IMR-90 (cell line): ENCODE measurements around the gene GRID1. TPM values are rescaled to one million over a fixed set of nuclear protein-coding genes. Genes with fewer than 3 reads are reported as not detected.

Experiments
- ATAC-seq: fragments of 200-7000 bp; cut with Tn5 transposase; 2 replicates; pipeline ENCODE4 v1.9.1; 2020; ENCODE audit warnings: low read depth, mild to moderate bottlenecking, moderate library complexity
- BruUV-seq: library from RNA; stranded (reverse); fragments of 400-500 nt; replicated peaks from 2 replicates; lab custom pipeline; 2021; lab: Mats Ljungman, UMichigan
- CTCF ChIA-PET: fragments of 300-600 bp; formaldehyde crosslinking; extraction: SDS; loops from one replicate; lab custom pipeline; 2021; ENCODE audit warnings: antibody characterized with exemption; lab: Yijun Ruan, JAX
- POLR2A ChIA-PET: fragments of 300-600 bp; sonication (Branson Sonifier 250); formaldehyde crosslinking; loops from one replicate; lab custom pipeline; 2022; ENCODE audit warnings: antibody characterized with exemption; ENCODE audit not compliant: unreplicated experiment; lab: Charles Lee
- DNase-seq: peaks from one replicate; pipeline ENCODE4 v3.0.0; 2013
- H2AFZ ChIP-seq: replicated peaks from 2 replicates; pipeline ENCODE3; 2013; ENCODE audit warnings: low read length, mild to moderate bottlenecking; ENCODE audit not compliant: poor library complexity
- H2AK5ac ChIP-seq: 2 replicates; pipeline ENCODE4 v1.6.1; 2013; ENCODE audit warnings: low read depth, low read length, inconsistent platforms
- H2AK9ac ChIP-seq: replicated peaks from 2 replicates; pipeline ENCODE3; 2013; ENCODE audit warnings: mild to moderate bottlenecking, low read depth, low read length, moderate library complexity; ENCODE audit not compliant: poor library complexity
- H2BK120ac ChIP-seq: 2 replicates; pipeline ENCODE4 v1.6.1; 2013; ENCODE audit warnings: low read depth, low read length, inconsistent platforms
- H2BK15ac ChIP-seq: 3 replicates; pipeline ENCODE4 v1.6.1; 2013; ENCODE audit warnings: low read depth, low read length, inconsistent platforms
- H2BK20ac ChIP-seq: 2 replicates; pipeline ENCODE4 v1.6.1; 2013; ENCODE audit warnings: low read depth, mild to moderate bottlenecking, inconsistent platforms, low read length, moderate library complexity
- H2BK5ac ChIP-seq: 2 replicates; pipeline ENCODE4 v1.6.1; 2013; ENCODE audit warnings: mild to moderate bottlenecking, low read depth, low read length, inconsistent platforms; ENCODE audit not compliant: poor library complexity, severe bottlenecking
- H3K14ac ChIP-seq: replicated peaks from 2 replicates; pipeline ENCODE4 v1.6.1; 2013; ENCODE audit warnings: low read depth, low read length, inconsistent platforms
- H3K18ac ChIP-seq: 2 replicates; pipeline ENCODE4 v1.6.1; 2013; ENCODE audit warnings: low read depth, low read length, control low read depth
- H3K23ac ChIP-seq: 2 replicates; pipeline ENCODE4 v1.6.1; 2013; ENCODE audit warnings: low read depth, low read length, inconsistent platforms
- H3K27ac ChIP-seq: 2 replicates; pipeline ENCODE4 v1.5.1; 2013; ENCODE audit warnings: mild to moderate bottlenecking, control low read depth, low read length; ENCODE audit not compliant: insufficient read depth
- H3K27me3 ChIP-seq: 2 replicates; pipeline ENCODE4 v1.6.1; 2013; ENCODE audit warnings: low read length; ENCODE audit not compliant: control insufficient read depth, insufficient read depth
- H3K36me3 ChIP-seq: 2 replicates; pipeline ENCODE4 v1.6.1; 2013; ENCODE audit warnings: low read length, mixed read lengths; ENCODE audit not compliant: control insufficient read depth, insufficient read depth
- H3K4ac ChIP-seq: 2 replicates; pipeline ENCODE4 v1.6.1; 2013; ENCODE audit warnings: low read depth, low read length, inconsistent platforms
- H3K4me1 ChIP-seq: 2 replicates; pipeline ENCODE4 v1.6.1; 2013; ENCODE audit warnings: low read length, mixed read lengths; ENCODE audit not compliant: control insufficient read depth, insufficient read depth
- H3K4me2 ChIP-seq: 2 replicates; pipeline ENCODE4 v1.6.1; 2013; ENCODE audit warnings: low read depth, mild to moderate bottlenecking, control low read depth, low read length, moderate library complexity
- H3K4me3 ChIP-seq: 2 replicates; pipeline ENCODE4 v1.5.1; 2013; ENCODE audit warnings: low read depth, mild to moderate bottlenecking, control low read depth, low read length, moderate library complexity; ENCODE audit not compliant: insufficient read depth
- H3K56ac ChIP-seq: 2 replicates; pipeline ENCODE4 v1.6.1; 2013; ENCODE audit warnings: low read length, inconsistent platforms; ENCODE audit not compliant: insufficient read depth; ENCODE audit errors: extremely low read depth
- H3K79me1 ChIP-seq, 2 experiments: 2 replicates each; pipeline ENCODE4 v1.6.1; 2013; ENCODE audit warnings: low read length in 2 of 2, inconsistent platforms in 1 of 2, low read depth in 1 of 2
- H3K9ac ChIP-seq: 2 replicates; pipeline ENCODE4 v1.6.1; 2013; ENCODE audit warnings: low read depth, low read length, control low read depth
- H3K9me1 ChIP-seq: 2 replicates; pipeline ENCODE4 v1.6.1; 2013; ENCODE audit warnings: low read length, inconsistent platforms; ENCODE audit not compliant: insufficient read depth
- H3K9me3 ChIP-seq: 2 replicates; pipeline ENCODE4 v1.6.1; 2013; ENCODE audit warnings: low read length; ENCODE audit not compliant: control insufficient read depth, insufficient read depth
- H4K20me1 ChIP-seq: 2 replicates; pipeline ENCODE4 v1.6.1; 2013; ENCODE audit warnings: low read length, inconsistent platforms; ENCODE audit not compliant: insufficient read depth
- H4K5ac ChIP-seq: 2 replicates; pipeline ENCODE4 v1.6.1; 2013; ENCODE audit warnings: mild to moderate bottlenecking, low read depth, low read length, control low read depth
- H4K8ac ChIP-seq, 2 experiments: 2 replicates each; pipeline ENCODE4 v1.6.1; 2013; ENCODE audit warnings: low read depth in 2 of 2, low read length in 2 of 2, control low read depth in 1 of 2, inconsistent platforms in 1 of 2
- H4K91ac ChIP-seq: 2 replicates; pipeline ENCODE4 v1.6.1; 2013; ENCODE audit warnings: low read depth, low read length, inconsistent platforms; ENCODE audit not compliant: insufficient read depth
- CHD1 ChIP-seq: IDR thresholded peaks from 2 replicates; pipeline ENCODE4 v1.6.1; 2012; ENCODE audit warnings: low read depth, low read length, improper control_type of control experiment
- ELK1 ChIP-seq: fragments of 150-350 bp; IDR thresholded peaks from 2 replicates; pipeline ENCODE4 v1.6.1; 2016; ENCODE audit warnings: low read depth, mild to moderate bottlenecking, low read length, moderate library complexity, borderline replicate concordance
- FOS ChIP-seq: fragments of 150-350 bp; IDR thresholded peaks from 2 replicates; pipeline ENCODE4 v1.6.1; 2016; ENCODE audit warnings: low read depth, low read length
- MAFK ChIP-seq: IDR thresholded peaks from 2 replicates; pipeline ENCODE4 v1.6.1; 2012; ENCODE audit warnings: low read depth, low read length, improper control_type of control experiment
- MAZ ChIP-seq: IDR thresholded peaks from 2 replicates; pipeline ENCODE4 v1.6.1; 2012; ENCODE audit warnings: low read depth, mild to moderate bottlenecking, low read length, improper control_type of control experiment, moderate library complexity, borderline replicate concordance
- MXI1 ChIP-seq: IDR thresholded peaks from 2 replicates; pipeline ENCODE4 v1.6.1; 2012; ENCODE audit warnings: low read depth, mild to moderate bottlenecking, low read length, moderate library complexity, borderline replicate concordance
- POLR2A ChIP-seq: IDR thresholded peaks from 2 replicates; pipeline ENCODE4 v1.6.1; 2012; ENCODE audit warnings: mild to moderate bottlenecking, low read depth, low read length
- RCOR1 ChIP-seq: IDR thresholded peaks from 2 replicates; pipeline ENCODE4 v1.6.1; 2012; ENCODE audit warnings: mild to moderate bottlenecking, low read length, improper control_type of control experiment; ENCODE audit not compliant: insufficient replicate concordance
- RFX5 ChIP-seq: IDR thresholded peaks from 2 replicates; pipeline ENCODE4 v1.8.0; 2012; ENCODE audit warnings: low read depth, mild to moderate bottlenecking, low read length, moderate library complexity
- SMC3 ChIP-seq: fragments of 150-350 bp; IDR thresholded peaks from 2 replicates; pipeline ENCODE4 v1.6.1; 2016; ENCODE audit warnings: low read depth, mild to moderate bottlenecking, antibody characterized with exemption, low read length, moderate library complexity
- WGBS, 2 experiments: methylation state at CpG; one replicate each; pipeline versions ENCODE4 v1.1.5 to v1.1.7; 2013; ENCODE audit warnings: missing lambda C conversion rate in 2 of 2; ENCODE audit not compliant: insufficient read length in 1 of 2; ENCODE audit errors: extremely low coverage in 2 of 2; 5-methylcytosine and 5-hydroxymethylcytosine counted together
- dilution Hi-C: fragments of 300-500 bp; cut with HindIII; formaldehyde crosslinking; loops from one replicate; pipeline ENCODE4 v1.14.3; 2018; ENCODE audit warnings: low sequenced_read_pairs; ENCODE audit not compliant: unreplicated experiment
- in situ Hi-C: fragments of 300-500 bp; cut with MboI; formaldehyde crosslinking; loops from 3 replicates; pipeline ENCODE4 v1.14.3; 2019; ENCODE audit warnings: low sequenced_read_pairs, inconsistent platforms, mixed read lengths
- intact Hi-C: fragments of 100-400 bp; cut with micrococcal nuclease; formaldehyde crosslinking; loops from 2 replicates; pipeline ENCODE4 v1.10.0; 2022
- polyA plus RNA-seq, 3 experiments: library from polyadenylated mRNA; depleted of rRNA; stranded (reverse); fragments of >200 nt; gene quantifications; 2 replicates each; pipeline ENCODE4 v1.2.3, GENCODE V29; 2012; ENCODE audit warnings: low replicate concordance in 1 of 3
- total RNA-seq: library from RNA; depleted of rRNA; stranded (reverse); fragments of >200 nt; gene quantifications from 2 replicates; pipeline ENCODE4 v1.2.3, GENCODE V29; 2012

Gene GRID1
- total and polyA plus RNA-seq, 2 of the 4 experiments (the other 2 are of a cell fraction) = not detected

GRCh38 chr10:86308056-86308455 is 58.5 kb downstream of the GRID1 start:
- Histone ChIP-seq H3K4ac (no peak overlapping the region), H4K5ac (no peak overlapping the region), H3K56ac (no peak overlapping the region), H3K79me1 (no peaks in the 10 kb centered on the region), H3K4me2 (no peak overlapping the region), H2AK9ac (no peak overlapping the region), H3K4me1 (no peaks in the 10 kb centered on the region), H4K91ac (no peak overlapping the region), H3K14ac (no peak overlapping the region), H3K9ac (no peak overlapping the region), H3K27ac (no peak overlapping the region), H2BK15ac (no peak overlapping the region), H2AK5ac (no peak overlapping the region), H4K20me1 (no peaks in the 10 kb centered on the region), H2AFZ (no peak overlapping the region), H2BK20ac (no peak overlapping the region), H3K36me3 (no peaks in the 10 kb centered on the region), H4K8ac (no peak overlapping the region), H2BK120ac (no peak overlapping the region), H3K9me1 (no peaks in the 10 kb centered on the region), H3K9me3 (no peaks in the 10 kb centered on the region), H3K23ac (no peak overlapping the region), H3K18ac (no peak overlapping the region), H3K27me3 (no peaks in the 10 kb centered on the region), H3K4me3 (no peak overlapping the region), H2BK5ac (no peak overlapping the region)
- ChIA-PET CTCF (no interaction called here), POLR2A (no interaction called here)
- no CpG with 5 or more reads among the region's 1 CpG for WGBS, 2 experiments
- TF ChIP-seq MAZ (no peak), RCOR1 (no peak), CHD1 (no peak), MAFK (no peak), MXI1 (no peak), SMC3 (no peak), FOS (no peak), ELK1 (no peak), POLR2A (no peak), RFX5 (no peak)
- no peak for DNase-seq
- BruUV-seq = no TSS peak
- dilution Hi-C loops (no loop called here), in situ Hi-C loops (no loop called here), intact Hi-C loops (no loop called here)
- ATAC-seq = no peak
